GM19193 (cell line): ENCODE data around the gene KDM4C.

Experiments used
- POLR2A ChIP-seq: IDR thresholded peaks from 4 replicates; pipeline ENCODE4 v1.6.1; 2011; ENCODE audit not compliant: insufficient read depth, insufficient read length; ENCODE audit errors: extremely low read depth

KDM4C gene

DNA sequence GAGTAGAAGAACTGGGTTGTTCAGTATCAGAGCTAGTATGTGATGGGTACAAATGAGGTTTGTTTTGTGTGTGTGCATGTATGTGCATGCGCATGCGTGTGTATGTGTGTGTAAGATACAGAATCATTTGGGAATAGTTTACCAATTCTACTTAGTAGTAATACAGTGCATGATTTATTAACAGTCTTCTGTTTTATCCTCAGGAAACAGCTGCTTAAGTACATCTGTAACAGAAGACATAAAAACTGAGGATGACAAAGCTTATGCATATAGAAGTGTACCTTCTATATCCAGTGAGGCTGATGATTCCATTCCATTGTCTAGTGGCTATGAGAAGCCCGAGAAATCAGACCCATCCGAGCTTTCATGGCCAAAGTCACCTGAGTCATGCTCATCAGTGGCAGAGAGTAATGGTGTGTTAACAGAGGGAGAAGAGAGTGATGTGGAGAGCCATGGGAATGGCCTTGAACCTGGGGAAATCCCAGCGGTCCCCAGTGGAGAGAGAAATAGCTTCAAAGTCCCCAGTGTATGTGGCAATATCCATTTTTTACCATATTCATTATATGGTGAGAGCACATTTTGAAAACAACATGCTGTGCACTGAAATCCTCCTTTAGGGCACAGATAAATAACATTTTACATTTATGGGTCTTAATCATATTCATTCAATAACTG lies 228.5 kb downstream of the KDM4C start:
- no peak for TF ChIP-seq POLR2A

DNA sequence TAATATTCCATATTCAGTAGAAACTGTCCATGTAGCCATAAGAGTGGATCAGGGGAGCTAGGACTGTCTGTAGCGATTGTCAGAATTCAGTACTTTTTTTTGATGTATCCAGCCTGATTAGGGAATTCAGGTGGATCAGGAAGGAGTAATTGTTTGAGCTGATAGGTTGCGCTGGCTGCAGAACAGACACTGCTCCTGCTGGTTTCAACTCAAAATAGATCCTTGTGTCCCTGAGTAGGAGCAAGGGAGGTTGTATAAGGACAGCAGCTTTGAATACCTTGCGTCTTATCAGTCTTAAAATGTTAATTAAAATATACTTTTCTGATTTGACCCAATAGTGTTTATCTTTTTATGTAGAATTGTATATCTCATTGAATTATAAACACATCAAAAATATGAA lies 229.6 kb downstream of the KDM4C start:
- no peak for TF ChIP-seq POLR2A

DNA sequence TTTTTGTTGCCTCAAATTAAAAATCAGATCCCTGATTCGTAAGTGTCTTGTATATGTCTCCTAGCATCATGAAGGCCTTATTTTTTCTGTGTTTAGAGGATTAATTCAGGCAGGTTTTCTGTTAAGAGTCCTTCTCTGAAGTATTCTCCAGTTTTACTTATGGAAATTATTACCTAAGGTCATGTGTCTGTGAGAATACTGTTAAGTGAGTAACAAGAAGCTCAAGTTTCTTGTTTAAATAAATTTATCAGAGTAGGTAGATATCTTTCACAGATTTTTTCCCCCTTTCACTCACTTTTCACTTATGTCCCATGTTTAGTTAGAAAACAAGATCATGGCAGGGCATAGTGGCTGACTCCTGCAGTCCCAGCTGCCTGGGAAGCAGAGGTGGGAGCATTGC lies 233.6 kb downstream of the KDM4C start:
- no peak for TF ChIP-seq POLR2A

DNA sequence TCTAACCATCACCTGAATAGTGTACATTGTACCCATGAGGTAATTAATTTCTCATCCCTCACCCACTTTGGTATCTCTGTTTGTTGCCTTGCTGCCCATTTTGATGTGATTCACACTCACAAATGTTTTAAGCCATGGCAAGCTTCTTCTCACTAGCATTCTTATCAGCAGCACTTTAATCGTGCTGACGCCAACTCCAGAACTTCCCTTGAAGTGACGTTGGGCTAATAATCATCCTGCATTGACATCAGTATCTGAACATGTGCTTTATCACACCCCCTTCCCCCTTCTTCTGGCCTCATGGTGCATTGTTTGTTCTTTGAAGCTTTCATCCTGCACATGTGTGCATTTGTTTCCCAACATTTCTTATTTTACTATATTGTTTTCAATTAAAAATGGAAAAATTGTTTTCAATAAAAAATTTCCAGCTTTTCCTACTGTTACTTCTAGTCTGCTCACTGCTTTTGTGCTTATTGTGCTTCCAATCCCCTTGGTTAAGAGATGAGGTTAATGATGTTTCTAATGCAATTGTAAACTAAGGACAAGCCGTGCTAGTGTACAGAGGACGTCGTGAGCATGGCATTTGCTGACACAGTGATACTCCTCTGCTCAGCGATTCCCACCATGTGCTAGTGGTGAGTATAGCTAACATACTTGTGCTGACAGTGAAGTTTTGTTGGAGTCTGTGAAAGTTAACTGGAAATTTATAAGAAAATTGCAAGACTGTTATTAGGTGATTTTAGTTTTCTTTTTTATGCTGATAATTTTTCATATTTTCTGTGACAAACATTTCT lies 238.5 kb downstream of the KDM4C start:
- no peak for TF ChIP-seq POLR2A

DNA sequence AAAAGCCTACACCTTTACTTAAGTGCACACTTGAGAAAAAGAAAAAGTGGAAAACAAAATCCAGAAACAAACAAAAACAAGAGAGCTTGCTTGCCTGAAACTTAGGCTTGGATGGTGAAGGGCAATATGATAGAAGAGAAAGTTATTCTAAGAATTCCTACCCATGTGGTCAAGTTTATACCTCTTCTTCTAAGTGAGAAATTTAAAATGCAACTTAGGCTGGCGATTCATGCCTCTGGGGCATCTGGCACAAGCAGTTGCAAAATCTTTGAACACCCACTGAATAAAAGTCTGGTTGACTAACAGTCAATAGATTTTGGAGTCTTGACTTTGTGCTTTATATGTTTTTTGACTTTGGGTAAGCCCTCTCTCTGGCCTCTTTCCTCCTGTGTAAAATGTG lies 239.6 kb downstream of the KDM4C start:
- TF ChIP-seq POLR2A: no peak

DNA sequence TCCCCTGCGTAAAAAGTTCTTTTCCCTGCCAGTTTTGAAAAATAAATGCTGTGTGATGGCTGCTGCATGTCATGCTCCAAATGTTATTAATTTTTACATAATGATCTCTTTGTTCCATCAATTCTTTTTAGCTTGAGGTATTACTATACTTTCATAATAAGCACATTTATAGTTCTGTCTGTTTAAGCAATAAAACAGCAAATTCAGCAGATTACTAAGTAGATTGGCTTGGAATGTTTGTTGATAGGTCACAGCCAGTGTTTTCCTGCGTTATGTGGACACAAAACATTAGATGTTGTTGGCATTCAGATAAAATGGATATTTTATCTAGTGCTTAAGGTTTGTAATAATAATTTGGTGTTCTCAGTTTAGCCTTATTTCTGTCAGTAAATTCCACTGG lies 242.0 kb downstream of the KDM4C start:
- TF ChIP-seq POLR2A: no peak

DNA sequence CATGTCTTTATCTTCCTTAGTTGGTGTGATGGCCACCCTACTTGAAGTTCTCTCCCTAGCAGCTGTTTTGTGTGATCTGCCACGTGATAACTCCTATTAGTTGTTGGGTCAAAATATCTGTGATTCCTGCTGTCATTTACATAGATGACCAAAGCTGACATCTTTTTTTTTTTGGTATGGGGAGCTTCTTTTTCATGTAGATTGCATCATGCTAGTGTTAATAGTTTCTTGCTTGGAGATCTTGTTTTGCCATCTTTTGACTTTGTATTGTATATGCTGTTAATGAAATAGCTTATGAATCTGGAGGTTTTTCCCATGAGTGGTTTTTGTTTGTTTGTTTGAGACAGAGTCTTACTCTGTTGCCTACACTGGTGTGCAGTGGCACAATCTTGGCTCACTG lies 243.8 kb downstream of the KDM4C start:
- TF ChIP-seq POLR2A: no peak

DNA sequence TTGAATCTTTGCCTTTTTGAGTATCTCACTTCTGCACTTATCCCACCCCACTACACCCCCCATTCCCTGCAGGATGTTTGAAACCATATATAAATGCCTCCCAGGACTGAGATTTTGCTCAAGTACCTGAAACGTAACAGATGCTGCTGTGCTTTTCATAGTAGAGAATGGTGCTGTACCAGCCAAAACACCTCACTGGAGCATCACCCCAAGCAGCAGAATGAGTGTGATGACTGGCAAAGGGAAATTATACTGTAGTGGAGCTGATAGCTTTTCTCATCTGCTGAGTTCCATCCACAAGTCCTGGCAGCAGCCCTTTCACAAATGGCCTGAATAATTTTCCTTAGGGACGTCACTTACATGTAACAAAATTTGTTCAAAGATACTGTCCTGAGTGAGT lies 246.1 kb downstream of the KDM4C start:
- no peak for TF ChIP-seq POLR2A

DNA sequence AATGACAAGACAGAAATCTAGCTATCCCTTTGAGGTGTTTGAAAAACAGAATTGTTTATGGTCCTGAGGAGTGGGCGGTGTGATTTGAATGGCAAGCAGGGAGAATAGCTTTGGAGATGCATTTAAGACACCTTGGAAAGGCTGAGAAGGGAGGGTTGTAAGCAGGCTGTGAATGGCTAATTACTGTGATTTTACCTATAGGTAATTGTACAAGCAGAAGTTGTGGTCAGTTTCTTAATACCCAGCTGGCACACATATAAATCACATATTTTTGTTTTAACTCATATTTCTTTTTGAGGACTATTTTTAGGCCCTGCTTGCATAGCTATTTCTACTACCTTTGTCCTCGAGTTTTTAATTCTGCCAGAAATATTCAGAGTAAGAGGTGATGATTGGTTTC lies 248.6 kb downstream of the KDM4C start:
- no peak for TF ChIP-seq POLR2A

DNA sequence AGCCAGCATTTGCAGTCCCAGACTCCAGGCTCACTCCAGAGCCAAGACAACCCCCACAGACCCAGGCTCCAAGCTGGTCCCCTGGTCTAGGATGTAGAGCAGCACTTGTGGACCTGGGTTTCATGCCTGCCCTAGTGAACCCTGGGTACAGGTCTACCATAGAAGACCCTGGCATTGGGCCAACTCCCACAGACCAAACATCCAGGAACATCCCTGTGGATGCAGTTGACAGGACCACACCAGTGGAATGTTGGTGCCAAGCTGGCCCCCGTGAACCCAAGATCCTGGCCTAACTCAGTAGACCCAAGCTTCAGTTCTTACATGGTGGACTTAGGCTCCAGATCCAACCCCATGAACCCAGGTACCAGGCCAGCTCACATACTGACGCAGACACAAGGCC lies 250.6 kb downstream of the KDM4C start:
- TF ChIP-seq POLR2A: no peak

DNA sequence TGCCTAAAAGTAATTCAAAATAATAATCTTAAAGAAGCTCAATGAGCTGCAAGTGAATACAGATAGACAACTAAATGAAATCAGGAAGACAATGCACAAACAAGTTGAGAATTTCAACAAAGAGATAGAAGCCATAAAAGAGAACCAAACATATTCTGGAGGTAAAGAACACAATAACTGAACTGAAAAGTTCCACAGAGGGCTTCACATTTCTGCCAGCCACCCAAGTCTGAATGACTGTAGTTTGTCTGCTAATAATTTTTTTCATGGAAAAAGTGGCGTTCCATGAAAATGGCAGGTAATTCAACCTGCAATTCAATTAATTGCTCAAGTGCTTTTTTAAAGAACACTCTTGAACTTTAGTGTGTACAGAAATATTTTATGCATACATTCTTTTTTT lies 251.3 kb downstream of the KDM4C start:
- TF ChIP-seq POLR2A: no peak

DNA sequence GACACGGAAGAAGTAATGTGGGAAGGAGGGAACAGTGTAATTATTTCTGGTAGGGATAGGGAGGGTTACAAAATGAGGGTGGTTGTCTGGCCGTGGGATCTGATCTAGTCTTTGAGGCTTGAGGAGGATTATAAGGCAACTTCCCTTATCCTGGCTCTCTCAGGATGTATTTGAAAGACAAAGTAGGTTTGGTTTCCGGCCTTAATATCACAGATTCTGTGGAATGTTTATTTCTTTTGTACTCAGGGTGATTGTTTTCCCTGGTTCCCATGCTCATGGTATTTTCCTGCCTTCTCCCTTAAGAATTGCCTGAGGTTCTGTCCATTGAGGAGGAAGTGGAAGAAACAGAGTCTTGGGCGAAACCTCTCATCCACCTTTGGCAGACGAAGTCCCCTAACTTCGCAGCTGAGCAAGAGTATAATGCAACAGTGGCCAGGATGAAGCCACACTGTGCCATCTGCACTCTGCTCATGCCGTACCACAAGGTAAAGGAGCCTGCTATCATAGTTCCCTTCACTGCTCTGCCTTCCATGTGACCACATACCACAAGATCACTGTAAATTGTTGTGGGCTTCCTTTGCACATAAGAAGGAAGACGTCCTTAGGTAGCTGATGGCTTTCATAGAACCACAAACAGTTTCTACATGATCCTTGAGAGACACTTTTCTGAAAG lies 253.8 kb downstream of the KDM4C start:
- TF ChIP-seq POLR2A: no peak

DNA sequence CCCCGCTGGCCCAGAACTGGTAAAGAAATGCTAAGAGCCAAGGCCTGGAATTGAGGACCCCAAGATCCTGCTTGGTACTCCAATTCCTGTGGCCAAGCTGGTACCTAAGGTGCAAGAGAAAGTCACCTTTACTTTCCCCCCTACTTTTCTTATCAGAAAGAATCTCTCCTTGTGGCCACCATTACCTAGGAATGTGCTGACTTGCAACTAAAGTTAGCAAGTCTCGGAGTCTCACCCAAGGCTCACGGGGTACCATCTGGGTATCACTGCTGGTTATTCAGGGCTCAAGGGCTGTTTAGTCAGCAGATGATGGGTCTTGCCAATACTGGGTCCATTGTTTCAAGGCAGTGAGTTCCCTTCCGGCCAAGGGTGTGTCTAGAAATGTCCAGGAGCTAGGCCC lies 270.2 kb downstream of the KDM4C start:
- TF ChIP-seq POLR2A: no peak

DNA sequence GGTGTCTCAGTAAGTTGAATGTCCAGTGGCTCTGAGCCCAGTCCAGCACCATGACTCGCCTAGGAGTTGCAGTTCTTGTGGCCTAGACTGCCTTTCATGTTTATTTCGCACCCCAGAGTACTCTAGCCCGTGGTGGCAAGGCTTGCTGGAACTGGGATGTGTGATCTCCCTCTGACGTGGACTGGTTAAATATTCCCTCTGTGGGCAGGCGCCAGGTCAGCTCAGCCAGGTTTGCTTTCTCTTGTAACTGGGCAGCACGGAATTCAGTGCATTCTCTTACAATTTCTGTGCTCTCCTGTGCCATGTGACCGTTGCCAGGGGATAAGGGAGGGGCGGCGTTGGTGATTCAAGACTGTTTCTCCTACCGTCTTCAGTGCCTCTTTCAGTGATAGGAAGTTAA lies 270.8 kb downstream of the KDM4C start:
- TF ChIP-seq POLR2A: no peak

DNA sequence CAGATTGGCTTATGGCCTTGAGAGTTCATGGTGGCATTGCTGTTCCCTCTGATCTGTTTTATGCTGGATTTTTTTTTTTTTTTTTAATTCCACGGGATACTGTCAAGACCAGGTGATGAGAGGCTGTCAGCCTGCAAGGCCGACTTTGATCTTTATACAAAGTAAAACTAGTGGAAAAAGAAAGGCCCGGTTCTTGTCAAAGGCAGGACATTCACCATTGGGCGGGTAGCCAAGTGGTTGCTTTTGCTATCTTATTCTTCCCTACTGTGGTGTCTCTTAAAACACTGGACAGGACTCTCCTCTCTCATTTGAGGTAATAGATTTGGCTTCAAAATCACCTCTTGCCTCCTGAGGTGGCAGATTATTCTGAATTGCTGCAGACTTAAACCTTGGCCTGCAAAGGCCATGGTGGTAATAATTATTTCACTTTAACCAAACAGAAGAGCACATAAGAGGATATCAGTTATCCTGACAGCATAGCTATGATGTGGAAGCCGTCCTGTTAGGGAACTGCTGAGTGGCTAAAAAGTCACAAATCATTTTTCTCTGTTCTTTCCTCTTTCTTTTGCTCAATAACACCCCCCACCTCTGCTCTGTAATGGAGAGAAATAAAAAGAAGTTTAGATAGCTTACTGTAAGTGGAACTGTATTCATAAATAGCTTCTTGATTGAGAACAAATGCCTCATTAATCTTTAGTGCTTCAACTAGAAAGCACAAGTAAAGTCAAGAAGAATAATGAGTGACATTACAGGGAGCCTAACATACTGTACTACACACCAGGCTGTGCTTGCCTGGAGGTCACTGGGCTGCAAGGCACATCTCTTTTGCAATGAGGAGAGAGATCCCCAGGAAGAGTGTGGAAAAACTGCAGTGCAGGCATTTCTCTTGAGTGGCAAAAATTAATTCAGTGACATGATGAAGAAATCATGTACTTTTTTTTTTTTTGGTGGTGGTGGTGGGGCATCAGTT lies 275.6 kb downstream of the KDM4C start:
- no peak for TF ChIP-seq POLR2A

DNA sequence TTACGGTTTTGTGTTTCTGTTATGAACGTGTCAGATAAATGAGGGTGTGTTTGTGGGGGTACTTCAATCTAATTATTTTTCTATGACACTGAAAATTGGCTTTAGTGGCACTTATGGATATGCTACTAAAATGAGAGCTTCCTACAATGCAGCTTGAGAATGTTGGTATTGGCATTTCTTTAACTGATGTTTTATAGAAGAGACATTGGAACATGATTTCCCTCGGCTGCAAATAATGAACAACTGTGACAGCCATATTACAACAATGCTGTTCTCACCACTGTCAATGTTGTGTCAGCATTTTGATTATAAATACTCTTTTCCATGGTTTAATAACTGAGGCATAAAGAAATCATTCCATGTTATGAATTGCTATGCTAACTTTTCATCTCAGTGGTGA lies 279.4 kb downstream of the KDM4C start:
- no peak for TF ChIP-seq POLR2A

DNA sequence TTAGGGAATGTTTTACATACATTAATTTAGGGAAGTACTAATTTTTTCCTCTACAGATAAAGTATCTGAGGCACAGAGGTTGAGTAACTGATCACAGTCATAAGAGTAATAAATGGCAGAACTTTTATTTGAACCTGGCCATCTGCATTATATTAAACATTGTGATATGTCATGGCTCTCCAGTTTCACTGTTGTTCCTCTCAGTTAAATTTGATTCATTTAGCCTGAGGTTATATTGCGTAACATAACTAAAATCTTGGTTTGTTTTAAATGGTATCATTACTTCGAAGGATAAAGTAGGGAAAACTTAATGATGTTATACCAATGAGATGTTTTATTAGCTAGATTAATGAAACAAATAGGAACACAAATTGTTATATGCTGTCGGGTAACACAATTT lies 284.4 kb downstream of the KDM4C start:
- TF ChIP-seq POLR2A: no peak
